Central memory CD8-positive, alpha-beta T cell (primary cell): Measurements from ENCODE around the gene OPN1SW.

Source experiments
- ATAC-seq: fragments of 150-1000 bp; cut with Tn5 transposase; replicated peaks from 2 replicates; pipeline ENCODE4 v1.10.0; 2022; ENCODE audit warnings: mild to moderate bottlenecking, moderate FRiP score, moderate number of reproducible peaks; ENCODE audit not compliant: poor library complexity, severe bottlenecking; ENCODE audit errors: extremely low read depth
- DNase-seq, 2 donors: peaks; one replicate each; pipeline ENCODE4 v3.0.0; 2021; ENCODE audit warnings: low spot score in 2 of 2
- H3K27ac Mint-ChIP-seq: one replicate; pipeline ENCODE4 v1.8.0; 2022; ENCODE audit warnings: low read depth, mild to moderate bottlenecking, moderate library complexity, mixed read lengths
- H3K27me3 Mint-ChIP-seq: one replicate; pipeline ENCODE4 v1.8.0; 2022; ENCODE audit warnings: mixed read lengths
- H3K36me3 Mint-ChIP-seq: one replicate; pipeline ENCODE4 v1.8.0; 2022; ENCODE audit warnings: mild to moderate bottlenecking, moderate library complexity, mixed read lengths; ENCODE audit not compliant: insufficient read depth
- H3K4me1 Mint-ChIP-seq: one replicate; pipeline ENCODE4 v1.8.0; 2022; ENCODE audit warnings: mixed read lengths
- H3K4me3 Mint-ChIP-seq: one replicate; pipeline ENCODE4 v1.8.0; 2022; ENCODE audit warnings: mild to moderate bottlenecking, moderate library complexity, mixed read lengths
- H3K9me3 Mint-ChIP-seq: one replicate; pipeline ENCODE4 v1.8.0; 2022; ENCODE audit warnings: mixed read lengths

The OPN1SW gene

DNA sequence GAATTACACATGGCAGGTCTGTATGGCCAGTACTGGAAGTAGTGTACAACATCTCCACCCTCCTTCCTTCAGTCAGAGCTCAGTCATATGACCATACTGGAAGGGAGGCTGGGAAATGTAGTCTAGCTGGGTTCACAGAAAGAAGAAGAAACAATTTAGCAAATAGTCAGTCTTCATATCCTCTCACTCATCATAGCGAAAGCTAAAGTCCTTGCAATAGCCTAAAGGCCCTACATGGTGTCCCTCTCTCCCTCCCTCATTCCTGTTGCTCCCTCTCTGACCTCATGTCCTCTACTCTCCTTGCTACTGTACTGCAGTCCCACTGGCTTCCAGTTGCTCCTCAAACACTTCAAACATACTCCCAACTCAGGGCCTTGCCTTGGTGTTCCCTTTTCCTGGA is 40.7 kb downstream of the OPN1SW start:
- H3K4me1 Mint-ChIP-seq: peaks cover 17% of the 10 kb centered on the region
- peaks cover 12% of the 10 kb centered on the region for H3K36me3 Mint-ChIP-seq
- DNase-seq (no peak), ATAC-seq (no peak)
- H3K27me3 Mint-ChIP-seq: no peaks in the 10 kb centered on the region
- H3K9me3 Mint-ChIP-seq: no peaks in the 10 kb centered on the region
- H3K27ac Mint-ChIP-seq: no peak overlapping the region
- no peak overlapping the region for H3K4me3 Mint-ChIP-seq

DNA sequence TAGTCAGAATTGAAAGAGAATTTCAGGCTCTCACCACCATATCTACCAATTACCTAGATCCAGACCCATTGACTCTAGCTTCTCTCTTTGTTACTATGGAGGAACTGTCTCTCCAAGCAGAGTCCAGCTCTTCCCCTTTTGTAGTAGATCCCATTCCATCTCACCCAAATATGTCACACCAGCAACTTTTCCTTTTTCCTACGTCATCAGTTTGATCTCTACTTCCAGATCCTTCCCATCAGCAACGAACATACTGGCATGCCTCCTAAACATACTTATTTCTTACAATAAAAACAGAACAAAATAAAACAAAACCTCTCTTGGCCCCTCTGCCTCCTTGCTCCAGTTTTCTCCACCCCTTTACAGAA is 42.3 kb downstream of the OPN1SW start:
- H3K9me3 Mint-ChIP-seq: no peaks in the 10 kb centered on the region
- no peaks in the 10 kb centered on the region for H3K36me3 Mint-ChIP-seq
- no peak for DNase-seq
- H3K4me1 Mint-ChIP-seq: peaks cover 5% of the 10 kb centered on the region
- H3K27me3 Mint-ChIP-seq: no peaks in the 10 kb centered on the region
- no peak overlapping the region for H3K4me3 Mint-ChIP-seq
- no peak overlapping the region for H3K27ac Mint-ChIP-seq
- no peak for ATAC-seq

DNA sequence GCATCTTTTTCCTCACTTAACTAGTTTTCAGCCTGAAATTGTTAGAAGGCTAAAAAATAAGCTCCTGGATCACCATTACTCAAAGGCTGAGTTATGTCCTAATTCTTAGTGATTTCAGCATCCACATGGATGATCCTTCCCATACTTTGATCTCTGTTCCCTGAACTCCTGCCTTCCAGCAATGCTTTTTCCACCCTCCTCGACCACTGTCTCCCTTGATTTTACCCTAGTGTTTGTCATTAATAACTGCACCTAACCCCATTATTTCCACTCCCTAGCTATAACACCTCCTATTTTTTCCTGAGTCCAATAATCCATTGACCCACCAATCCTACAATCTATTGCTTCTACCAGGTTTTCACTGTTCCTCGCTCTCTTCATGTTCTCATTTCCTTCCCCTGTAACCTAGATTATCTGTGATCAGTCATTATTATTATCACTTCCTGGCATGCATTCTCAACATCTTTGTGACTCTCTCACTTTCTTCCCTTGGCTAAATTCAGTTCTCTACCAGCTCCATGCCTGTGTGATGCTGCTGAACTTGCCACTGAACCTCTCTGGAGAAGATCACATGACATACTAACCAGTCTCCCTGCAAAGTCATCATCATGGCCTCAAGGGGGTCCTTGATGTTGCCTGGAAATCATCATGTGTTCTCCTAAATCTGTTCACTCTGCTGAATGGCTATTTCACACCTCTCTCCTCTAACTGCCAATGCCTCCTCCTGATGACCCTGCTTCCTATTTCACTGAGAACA is 42.9 kb downstream of the OPN1SW start:
- H3K27me3 Mint-ChIP-seq: no peaks in the 10 kb centered on the region
- H3K36me3 Mint-ChIP-seq: no peaks in the 10 kb centered on the region
- no peaks in the 10 kb centered on the region for H3K4me1 Mint-ChIP-seq
- no peak for ATAC-seq
- no peak overlapping the region for H3K4me3 Mint-ChIP-seq
- no peak overlapping the region for H3K27ac Mint-ChIP-seq
- H3K9me3 Mint-ChIP-seq: no peaks in the 10 kb centered on the region
- DNase-seq: no peak

DNA sequence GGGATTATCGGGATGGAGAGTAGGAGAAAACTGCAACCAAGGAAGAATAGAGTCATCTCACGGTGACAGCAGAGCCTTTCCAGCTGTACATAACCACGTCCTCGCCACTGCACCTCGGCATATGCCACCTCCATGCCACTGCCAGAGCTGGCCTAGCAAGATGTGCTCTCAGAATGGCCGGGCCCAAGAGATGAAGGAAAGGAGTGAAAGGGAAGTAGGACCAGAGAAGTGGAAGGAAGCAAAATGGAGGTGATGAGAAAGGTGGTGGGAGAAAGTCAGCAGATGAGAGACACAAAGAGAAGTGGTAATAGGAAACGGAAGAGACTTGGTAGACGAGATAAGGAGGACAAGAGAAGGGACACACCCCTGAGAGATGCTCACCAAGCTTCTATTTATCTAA is 44.4 kb downstream of the OPN1SW start:
- H3K4me1 Mint-ChIP-seq: no peaks in the 10 kb centered on the region
- H3K36me3 Mint-ChIP-seq: no peaks in the 10 kb centered on the region
- H3K27ac Mint-ChIP-seq: no peak overlapping the region
- no peak for DNase-seq
- ATAC-seq: no peak
- peaks cover 13% of the 10 kb centered on the region for H3K27me3 Mint-ChIP-seq
- H3K4me3 Mint-ChIP-seq: no peak overlapping the region
- no peaks in the 10 kb centered on the region for H3K9me3 Mint-ChIP-seq

DNA sequence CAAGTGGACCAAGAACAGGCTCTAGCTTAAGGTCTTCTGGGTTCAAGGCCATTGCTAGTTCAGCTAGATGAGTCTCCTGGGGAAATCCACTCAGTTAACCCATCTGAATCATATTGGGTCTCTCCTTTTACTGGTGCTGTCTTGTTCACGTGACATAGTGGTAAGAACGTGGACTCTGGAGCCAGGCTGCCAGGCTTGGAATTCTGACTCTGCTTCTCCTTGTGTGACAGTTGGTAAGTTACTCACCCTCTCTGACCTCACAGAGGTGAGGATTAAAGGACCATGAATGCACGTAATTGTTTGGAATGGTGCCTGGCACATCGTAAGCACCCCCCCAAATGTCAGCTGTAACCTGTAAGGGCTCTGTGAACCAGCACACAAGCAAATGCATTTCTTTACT is 46.1 kb downstream of the OPN1SW start:
- Mint-ChIP-seq H3K4me3 (no peak overlapping the region), H3K36me3 (no peaks in the 10 kb centered on the region), H3K27ac (no peak overlapping the region), H3K4me1 (no peaks in the 10 kb centered on the region), H3K27me3 (peaks cover 16% of the 10 kb centered on the region), H3K9me3 (no peaks in the 10 kb centered on the region)
- ATAC-seq (no peak), DNase-seq (no peak)

DNA sequence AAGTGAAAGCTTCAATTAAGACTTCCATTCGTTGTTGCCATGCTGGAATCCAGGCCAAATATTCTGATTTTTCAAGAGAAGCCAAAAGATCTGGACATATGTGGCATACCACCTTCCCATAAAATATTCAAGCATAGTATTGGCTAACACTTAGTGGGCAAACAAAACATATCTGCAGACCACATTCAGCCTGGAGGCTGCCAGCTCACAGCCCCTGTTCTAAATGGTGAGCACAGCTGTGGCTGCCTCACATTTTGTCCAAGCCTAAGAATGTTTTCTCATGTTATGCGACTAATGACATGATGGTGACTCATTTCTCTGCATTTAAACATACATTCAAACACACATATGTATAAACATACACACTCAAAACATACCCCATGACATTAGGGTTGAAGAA is 47.0 kb downstream of the OPN1SW start:
- no peaks in the 10 kb centered on the region for H3K4me1 Mint-ChIP-seq
- H3K4me3 Mint-ChIP-seq: no peak overlapping the region
- ATAC-seq: no peak
- DNase-seq: no peak
- H3K27ac Mint-ChIP-seq: no peak overlapping the region
- H3K9me3 Mint-ChIP-seq: no peaks in the 10 kb centered on the region
- H3K27me3 Mint-ChIP-seq: peaks cover 16% of the 10 kb centered on the region
- H3K36me3 Mint-ChIP-seq: no peaks in the 10 kb centered on the region

DNA sequence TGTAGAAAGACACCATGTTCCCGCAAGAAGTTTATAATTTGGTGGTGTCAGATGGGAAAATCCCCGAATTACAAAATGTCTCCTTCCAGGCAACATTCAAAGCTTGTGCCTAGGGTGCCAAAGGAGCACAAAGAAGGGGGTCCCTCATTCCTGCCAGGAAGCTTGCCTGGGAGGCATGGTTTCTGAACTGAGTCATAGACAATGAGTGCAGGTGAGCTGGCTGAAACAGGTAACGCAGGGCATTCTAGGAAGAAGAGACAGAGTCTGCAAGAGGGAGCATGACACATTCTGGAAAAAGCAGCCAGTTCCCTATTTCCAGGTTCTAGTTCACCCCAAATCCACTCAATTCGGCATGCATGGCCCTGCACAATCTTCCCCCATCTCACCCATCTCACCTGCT is 48.4 kb downstream of the OPN1SW start:
- Mint-ChIP-seq H3K27ac (no peak overlapping the region), H3K4me1 (no peaks in the 10 kb centered on the region), H3K4me3 (no peak overlapping the region), H3K36me3 (no peaks in the 10 kb centered on the region), H3K27me3 (peaks cover 16% of the 10 kb centered on the region), H3K9me3 (no peaks in the 10 kb centered on the region)
- ATAC-seq (no peak), DNase-seq (no peak)

DNA sequence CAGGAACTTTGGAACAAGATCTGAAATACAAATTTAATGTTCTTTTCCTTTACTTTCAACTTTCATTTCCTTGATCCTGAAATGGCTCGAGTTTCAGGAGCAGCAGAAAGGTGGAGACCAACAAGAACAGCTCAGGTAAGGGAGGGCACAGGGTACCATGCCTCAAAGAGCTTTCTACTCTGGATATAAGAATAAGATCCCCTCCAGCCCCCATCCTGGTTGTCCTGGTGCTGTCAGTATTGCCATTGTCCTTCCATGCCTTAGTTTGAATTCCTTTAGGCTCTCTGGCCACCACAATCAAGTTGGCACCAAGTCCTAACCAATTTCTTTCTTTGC is 48.9 kb downstream of the OPN1SW start:
- Mint-ChIP-seq H3K4me3 (no peak overlapping the region), H3K4me1 (no peaks in the 10 kb centered on the region), H3K27ac (no peak overlapping the region), H3K27me3 (peaks cover 16% of the 10 kb centered on the region), H3K36me3 (no peaks in the 10 kb centered on the region), H3K9me3 (no peaks in the 10 kb centered on the region)
- no peak for ATAC-seq
- no peak for DNase-seq

DNA sequence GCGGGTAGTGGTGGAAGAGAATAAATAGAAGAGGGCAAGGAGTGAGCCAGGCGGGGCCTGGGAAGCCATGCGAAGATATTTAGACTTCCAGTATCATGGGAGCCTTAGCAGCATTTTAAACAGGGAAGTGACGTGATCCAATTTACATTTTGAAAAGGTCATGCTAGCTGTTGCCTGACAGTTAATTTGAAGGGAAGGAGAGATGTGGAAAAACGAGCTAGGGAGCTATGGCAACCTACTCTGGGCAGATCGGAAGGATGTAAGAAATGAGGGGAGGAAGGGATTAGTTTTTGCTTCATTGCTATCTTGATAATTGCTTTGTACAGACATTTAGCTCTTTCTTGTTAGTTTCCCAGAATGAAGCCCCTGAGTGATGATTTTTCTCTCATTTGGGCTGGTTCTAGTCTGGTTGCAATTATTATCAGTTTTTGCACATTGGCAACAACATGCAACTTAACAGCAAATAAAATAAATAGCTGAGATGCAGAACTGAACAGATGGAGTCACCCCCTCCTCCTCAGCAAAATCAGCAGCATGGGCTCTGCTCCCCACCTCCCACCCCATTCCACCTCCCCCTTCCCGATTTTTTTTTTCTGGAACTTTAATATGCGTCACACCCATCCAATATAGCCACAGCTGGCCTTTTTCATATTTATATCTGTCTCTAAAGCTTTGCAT is 49.4 kb downstream of the OPN1SW start:
- DNase-seq: no peak
- H3K27me3 Mint-ChIP-seq: peaks cover 16% of the 10 kb centered on the region
- H3K4me1 Mint-ChIP-seq: no peaks in the 10 kb centered on the region
- H3K4me3 Mint-ChIP-seq: no peak overlapping the region
- no peak for ATAC-seq
- no peaks in the 10 kb centered on the region for H3K9me3 Mint-ChIP-seq
- H3K27ac Mint-ChIP-seq: no peak overlapping the region
- H3K36me3 Mint-ChIP-seq: no peaks in the 10 kb centered on the region

DNA sequence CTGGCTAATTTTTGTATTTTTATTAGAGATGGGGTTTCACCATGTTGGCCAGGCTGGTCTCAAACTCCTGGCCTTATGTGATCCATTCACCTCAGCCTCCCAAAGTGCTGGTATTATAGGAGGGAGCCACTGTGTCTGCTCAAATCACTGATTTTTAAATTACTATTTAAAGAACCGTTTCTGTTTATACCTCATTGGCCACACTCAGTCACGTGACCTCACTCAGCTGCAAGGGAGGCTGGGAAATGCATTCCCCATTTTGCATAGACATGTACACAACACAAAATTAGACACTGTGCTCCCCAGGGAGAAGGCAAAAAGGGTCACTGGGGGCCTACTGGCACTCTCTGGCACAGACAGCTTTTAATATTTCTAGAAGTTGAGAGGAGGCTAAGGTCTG is 50.1 kb downstream of the OPN1SW start:
- no peak overlapping the region for H3K4me3 Mint-ChIP-seq

DNA sequence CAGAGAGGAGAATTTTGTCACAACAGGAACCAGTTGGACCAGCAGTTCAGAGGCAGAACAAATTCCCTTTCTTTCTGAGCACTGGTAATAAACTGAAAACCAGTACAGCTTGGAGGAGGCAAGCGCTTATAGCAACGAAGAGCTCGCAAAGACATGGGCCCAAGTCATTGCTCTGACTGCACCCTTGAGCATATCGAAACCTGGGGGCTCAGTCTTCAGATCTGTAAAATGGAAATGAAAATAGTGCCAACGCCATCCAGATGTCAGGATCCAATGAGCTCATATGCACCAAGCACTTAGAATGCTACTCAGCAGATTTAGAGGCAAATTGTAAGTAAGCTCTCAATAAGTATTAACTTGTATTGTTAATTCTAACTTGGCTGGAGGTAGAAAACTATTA is 50.9 kb downstream of the OPN1SW start:
- Mint-ChIP-seq H3K27me3 (peaks cover 16% of the 10 kb centered on the region), H3K36me3 (no peaks in the 10 kb centered on the region), H3K4me3 (no peak overlapping the region)

More for the DNA sequence above, 50.1 kb downstream of the OPN1SW start:
- no peaks in the 10 kb centered on the region for H3K36me3 Mint-ChIP-seq
- H3K4me1 Mint-ChIP-seq: no peaks in the 10 kb centered on the region
- ATAC-seq (no peak), DNase-seq (no peak)
- H3K27me3 Mint-ChIP-seq: peaks cover 16% of the 10 kb centered on the region
- no peak overlapping the region for H3K27ac Mint-ChIP-seq
- H3K9me3 Mint-ChIP-seq: no peaks in the 10 kb centered on the region

More for the DNA sequence above, 50.9 kb downstream of the OPN1SW start:
- no peaks in the 10 kb centered on the region for H3K9me3 Mint-ChIP-seq
- no peaks in the 10 kb centered on the region for H3K4me1 Mint-ChIP-seq
- H3K27ac Mint-ChIP-seq: no peak overlapping the region
- ATAC-seq: no peak
- DNase-seq: no peak
